ENCODE data around the gene RASGRF1. TPM values are rescaled to one million over a fixed set of nuclear protein-coding genes. Genes with fewer than 3 reads are reported as not detected.

Gene RASGRF1
- total RNA-seq, 1 donor from 2014 or later = 0.16 TPM

- TF ChIP-seq CTCF (conservative IDR thresholded peaks at IDR 0.05) = no peak
- H3K27me3 Mint-ChIP-seq (ENCODE audit: low read depth) = no peaks in the 10 kb centered on the region
- H3K4me1 Mint-ChIP-seq = peaks cover 14% of the 10 kb centered on the region
- DNase-seq (ENCODE audit: low read depth, low spot score) = no peak
- H3K9me3 Mint-ChIP-seq = no peaks in the 10 kb centered on the region
- no peak overlapping the region for H3K27ac Mint-ChIP-seq (ENCODE audit: unreplicated experiment)
- H3K4me3 Mint-ChIP-seq = no peak overlapping the region
- H3K36me3 Mint-ChIP-seq (ENCODE audit: low read depth) = no peaks in the 10 kb centered on the region
Measured at GRCh38 chr15:78993931-78994530, 96.5 kb downstream of the RASGRF1 start.

DNA sequence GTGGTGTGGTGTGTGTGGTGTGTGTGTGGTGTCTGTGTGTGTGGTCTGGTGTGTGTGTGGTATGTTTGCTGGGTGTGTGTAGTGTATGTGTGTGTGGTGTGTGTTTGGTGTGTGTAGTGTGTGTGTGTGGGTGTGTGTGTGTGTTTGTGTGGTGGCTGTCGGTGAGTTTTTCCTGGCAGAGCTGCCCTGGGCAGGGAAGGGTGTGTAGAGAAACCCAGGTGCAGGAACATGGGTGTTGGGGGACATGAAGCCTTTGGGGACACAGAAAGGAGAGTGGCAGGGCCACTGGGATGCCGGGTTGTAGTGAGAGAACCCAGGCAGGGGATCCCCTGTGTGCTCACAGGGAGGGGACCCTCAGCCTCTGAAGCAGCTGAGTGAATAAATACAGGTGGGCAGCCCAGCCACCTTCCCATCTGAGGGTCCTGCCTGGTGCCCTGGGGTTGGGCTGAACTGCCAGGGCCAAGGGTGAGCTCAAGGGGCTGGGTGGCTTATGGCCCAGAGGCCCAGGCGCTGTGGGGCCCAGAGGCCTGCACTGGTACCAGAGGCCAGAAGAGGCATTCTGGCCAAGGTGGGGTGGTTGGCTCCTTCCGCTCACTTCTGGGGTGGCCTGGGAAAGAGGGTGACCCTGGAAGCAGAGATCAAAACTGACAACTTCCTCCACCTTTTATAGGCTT is 97.2 kb downstream of the RASGRF1 start:
- Mint-ChIP-seq H3K4me1 (peaks cover 12% of the 10 kb centered on the region), H3K4me3 (no peak overlapping the region), H3K27me3 (ENCODE audit: low read depth) (no peaks in the 10 kb centered on the region), H3K27ac (ENCODE audit: unreplicated experiment) (no peak overlapping the region), H3K36me3 (ENCODE audit: low read depth) (no peaks in the 10 kb centered on the region), H3K9me3 (no peaks in the 10 kb centered on the region)
- no peak for TF ChIP-seq CTCF (conservative IDR thresholded peaks at IDR 0.05)
- DNase-seq (ENCODE audit: low read depth, low spot score) = no peak

GRCh38 chr15:78992416-78993256 is 97.9 kb downstream of the RASGRF1 start:
- Mint-ChIP-seq H3K4me3 (no peak overlapping the region), H3K36me3 (ENCODE audit: low read depth) (no peaks in the 10 kb centered on the region), H3K27me3 (ENCODE audit: low read depth) (no peaks in the 10 kb centered on the region), H3K27ac (ENCODE audit: unreplicated experiment) (no peak overlapping the region), H3K9me3 (no peaks in the 10 kb centered on the region), H3K4me1 (peaks cover 12% of the 10 kb centered on the region)
- no peak for DNase-seq (ENCODE audit: low read depth, low spot score)
- no peak for TF ChIP-seq CTCF (conservative IDR thresholded peaks at IDR 0.05)

GRCh38 chr15:78991879-78992278 is 98.7 kb downstream of the RASGRF1 start:
- no peaks in the 10 kb centered on the region for H3K9me3 Mint-ChIP-seq

More at GRCh38 chr15:78991879-78992278, 98.7 kb downstream of the RASGRF1 start:
- Mint-ChIP-seq H3K4me1 (peaks cover 12% of the 10 kb centered on the region), H3K36me3 (ENCODE audit: low read depth) (no peaks in the 10 kb centered on the region), H3K27ac (ENCODE audit: unreplicated experiment) (peak overlapping the region; percentile 83), H3K4me3 (no peak overlapping the region), H3K27me3 (ENCODE audit: low read depth) (no peaks in the 10 kb centered on the region)
- TF ChIP-seq CTCF (conservative IDR thresholded peaks at IDR 0.05) = no peak
- DNase-seq (ENCODE audit: low read depth, low spot score) = no peak

Data from neural crest cell (in vitro differentiated cells).